Lower leg skin (tissue), 4 donors: Measurements from ENCODE around the gene HMG20B. TPM values are rescaled to one million over a fixed set of nuclear protein-coding genes. Genes with fewer than 3 reads are reported as not detected.
A peak's percentile ranks its signal among the peaks of the same experiment; 100 is the strongest.

Source experiments
- DNase-seq, 2 donors: peaks; one replicate each; pipeline ENCODE4 v3.0.0-alpha.2; 2019; ENCODE audit warnings: low spot score in 2 of 2
- H3K4me3 ChIP-seq: fragments of 200-600 bp; sonication (generic); 2 replicates; pipeline ENCODE4 v1.5.1; 2017; ENCODE audit warnings: mild to moderate bottlenecking, low read depth; ENCODE audit not compliant: poor library complexity, severe bottlenecking
- CTCF ChIP-seq, 3 donors: fragments of 450-650 bp; IDR thresholded peaks; one replicate each; pipeline ENCODE4 v1.5.1; 2016; ENCODE audit warnings: antibody characterized with exemption in 3 of 3, mild to moderate bottlenecking in 3 of 3, moderate library complexity in 2 of 3
- POLR2A ChIP-seq, 2 donors: fragments of 450-650 bp; IDR thresholded peaks; one replicate each; pipeline ENCODE4 v1.6.1; 2016 to 2017; ENCODE audit warnings: antibody characterized with exemption in 2 of 2, mild to moderate bottlenecking in 1 of 2, moderate library complexity in 1 of 2
- WGBS, 2 donors: methylation state at CpG; one replicate each; pipeline ENCODE4 v1.1.5; 2018; 5-methylcytosine and 5-hydroxymethylcytosine counted together
- intact Hi-C: fragments of 100-400 bp; cut with DNase I; formaldehyde crosslinking; loops from one replicate; pipeline ENCODE4 v1.15.0; 2023; ENCODE audit warnings: low total_unique reads
- total RNA-seq, 4 donors: library from RNA; depleted of rRNA; stranded (reverse); fragments of >200 nt; gene quantifications; one replicate each; pipeline ENCODE4 v1.1.0, GENCODE V29; 2016

Gene HMG20B
- total RNA-seq, 4 donors from 2014 or later = 112 to 135 (median 123) TPM

DNA sequence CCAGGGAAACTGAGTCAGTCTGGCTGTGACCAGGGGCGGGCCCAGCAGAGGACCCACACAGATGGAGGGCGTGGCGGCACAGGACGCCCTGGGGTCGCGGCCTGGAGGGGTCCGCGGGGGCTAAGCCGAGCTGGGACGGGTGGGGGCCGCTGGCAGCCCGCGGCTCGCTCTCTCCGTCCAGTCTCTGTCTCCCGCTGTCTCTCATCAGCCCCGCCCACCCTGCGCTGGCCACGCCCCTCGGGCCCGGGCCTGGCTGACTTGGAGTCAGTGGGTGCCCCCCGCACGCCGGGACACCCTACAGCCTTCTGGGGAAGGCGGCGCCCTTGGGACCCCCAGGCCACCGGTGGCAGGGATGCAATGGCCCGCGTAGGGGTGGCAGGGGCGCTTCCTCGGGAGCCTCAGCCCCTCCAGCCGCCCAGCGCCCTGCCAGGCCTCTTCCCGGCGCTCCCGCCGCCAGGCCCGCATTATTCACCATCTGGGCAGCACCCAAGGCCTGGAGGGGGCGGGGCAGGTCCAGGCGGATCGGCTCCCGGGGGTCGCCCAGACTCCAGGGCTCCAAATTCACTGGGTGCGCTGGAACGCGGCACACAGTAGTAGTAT is 34.0 kb downstream of the HMG20B start, which contains the start of gene TBXA2R:
Gene TBXA2R, minus strand, starts transcription at position 186 of the 600 bp plus-strand sequence. CDS start 6,241 bp downstream, outside the sequence.
- H3K4me3 ChIP-seq = peak within 1 kb of the TSS; percentile 24
- peak; percentile 41 to 93 for DNase-seq
- intact Hi-C loops = no loop called here
- TF ChIP-seq POLR2A (IDR thresholded peaks at IDR 0.05) (no peak), CTCF (IDR thresholded peaks at IDR 0.05) (no peak)
- WGBS, 2 donors = 3 to 35% methylated on average over 3 to 8 of the region's 46 CpGs

DNA sequence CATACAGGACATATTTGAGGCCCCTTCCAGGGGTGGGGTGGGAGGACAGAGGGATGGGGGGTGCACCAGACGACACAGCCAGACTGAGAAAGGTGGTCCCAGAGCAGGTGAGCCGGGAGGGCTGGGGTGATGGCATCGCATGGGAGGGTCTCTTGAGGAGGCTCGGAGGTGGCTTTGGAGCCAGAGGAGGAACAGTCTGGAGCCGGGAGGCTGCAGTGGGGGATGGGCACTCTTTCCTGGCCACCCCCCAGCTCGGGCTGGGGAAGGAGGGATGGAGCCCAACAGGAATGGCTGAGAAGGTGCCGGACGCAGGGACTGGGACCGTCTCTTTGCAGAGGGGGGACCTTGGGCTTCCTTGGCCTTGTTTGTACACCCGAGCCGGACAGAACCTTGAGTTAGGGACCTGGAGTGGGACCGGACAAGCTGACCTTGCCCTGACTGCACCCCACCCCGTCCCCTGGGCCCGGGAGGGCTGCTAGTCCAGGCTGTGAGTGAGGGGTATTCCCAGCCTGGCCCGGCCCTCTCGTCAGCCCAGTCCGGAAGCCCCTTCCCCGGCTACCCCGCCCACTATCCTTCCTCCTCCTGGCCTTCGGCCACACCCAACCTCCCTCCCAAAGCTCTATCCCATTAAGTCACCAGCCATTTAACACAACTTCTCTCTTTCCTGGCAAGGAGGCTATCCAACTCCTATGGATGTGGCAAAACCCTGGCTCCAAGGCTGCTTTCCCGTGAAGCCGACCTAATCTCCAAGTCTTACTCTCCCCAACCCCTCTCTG is 34.7 kb downstream of the HMG20B start:
- no peak for TF ChIP-seq POLR2A (IDR thresholded peaks at IDR 0.05)
- peak overlapping the region; percentile 24 for H3K4me3 ChIP-seq
- intact Hi-C loops = no loop called here
- 34 to 43% methylated on average over 22 of the region's 22 CpGs for WGBS, 2 donors
- DNase-seq = no peak

GRCh38 chr19:3608079-3608641 is 35.4 kb downstream of the HMG20B start:
- no peak overlapping the region for H3K4me3 ChIP-seq
- 57 to 70% methylated on average over 3 of the region's 3 CpGs for WGBS, 2 donors
- no peak for DNase-seq
- TF ChIP-seq POLR2A (IDR thresholded peaks at IDR 0.05) (no peak), CTCF (IDR thresholded peaks at IDR 0.05) (no peak)
- intact Hi-C loops = no loop called here

DNA sequence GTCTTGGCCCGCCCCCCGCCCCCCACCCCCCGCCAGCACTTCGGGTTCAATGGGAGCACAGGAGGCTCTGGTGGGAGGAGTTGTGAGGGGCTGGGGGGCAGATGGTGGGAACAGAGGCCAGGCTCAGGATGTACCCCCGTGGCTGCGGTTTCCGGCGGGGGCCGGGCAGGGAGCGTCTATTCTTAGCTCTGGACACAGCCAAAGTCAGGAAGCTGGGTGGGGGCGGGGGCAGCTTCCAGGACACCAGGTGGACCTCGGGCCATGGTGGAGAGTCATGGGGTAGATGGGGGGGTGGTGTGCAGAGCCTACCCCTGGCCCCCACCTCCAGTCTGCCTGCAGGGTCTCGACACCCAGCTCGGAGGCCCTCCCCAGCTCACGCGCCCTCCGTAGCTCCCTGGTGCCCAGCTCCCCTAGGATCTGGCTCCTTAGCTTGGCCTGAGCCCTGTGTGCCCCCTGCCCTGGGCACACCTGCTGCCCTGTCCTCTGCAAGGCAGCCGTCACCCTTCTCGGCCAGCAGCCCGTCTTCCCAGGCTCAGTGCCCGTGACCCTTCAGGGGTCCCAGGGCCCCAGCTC is 36.1 kb downstream of the HMG20B start:
- WGBS, 2 donors = 50 to 57% methylated on average over 21 of the region's 21 CpGs
- TF ChIP-seq POLR2A (IDR thresholded peaks at IDR 0.05) = no peak
- TF ChIP-seq CTCF (IDR thresholded peaks at IDR 0.05) = no peak
- DNase-seq = no peak
- H3K4me3 ChIP-seq = no peak overlapping the region
- intact Hi-C loops = no loop called here

- 67 to 70% methylated on average over 24 of the region's 24 CpGs for WGBS, 2 donors
- no peak for DNase-seq
- no peak overlapping the region for H3K4me3 ChIP-seq
- TF ChIP-seq CTCF (IDR thresholded peaks at IDR 0.05) (no peak), POLR2A (IDR thresholded peaks at IDR 0.05) (no peak)
- intact Hi-C loops = loop anchor here (10.0 kb wide), 2 partner anchors 85 to 295 kb away; no protein-coding TSS in a partner anchor
Observed at GRCh38 chr19:3609779-3610719, 37.3 kb downstream of the HMG20B start.
